ENCODE data around the gene IL12RB2.

IL12RB2 gene

DNA sequence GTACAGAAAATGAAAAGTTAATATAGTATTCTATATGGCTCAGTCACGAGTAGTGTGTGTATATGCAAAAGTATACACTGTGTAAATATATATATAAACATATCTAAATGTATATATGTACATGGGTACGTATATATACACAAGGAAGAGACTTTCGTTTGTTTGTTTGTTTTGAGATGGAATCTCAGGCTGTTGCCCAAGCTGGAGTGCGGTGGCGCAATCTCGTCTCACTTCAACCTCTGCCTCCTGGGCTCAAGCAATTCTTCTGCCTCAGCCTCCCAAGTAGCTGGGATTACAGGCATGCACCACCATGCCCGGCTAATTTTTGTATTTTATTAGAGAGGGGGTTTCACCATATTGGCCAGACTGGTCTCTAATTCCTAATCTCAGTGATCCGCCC lies 16.4 kb downstream of the IL12RB2 start:
- H3K4me1 ChIP-seq (ENCODE audit: insufficient read depth, insufficient read length) = no peaks in the 10 kb centered on the region
- TF ChIP-seq YY1 (IDR thresholded peaks at IDR 0.05; ENCODE audit: insufficient read depth, insufficient read length) (no peak), SUZ12 (IDR thresholded peaks at IDR 0.05; ENCODE audit: extremely low read depth, insufficient read depth, insufficient read length) (no peak), ZNF274 (IDR thresholded peaks at IDR 0.05; ENCODE audit: low read depth, low read length) (no peak)
- DNase-seq (ENCODE audit: low read depth, low spot score) = no peak
- no peak overlapping the region for H3K9ac ChIP-seq (ENCODE audit: insufficient read length, low read depth)
- no peaks in the 10 kb centered on the region for H3K27me3 ChIP-seq (ENCODE audit: insufficient read depth, insufficient read length)
- no peaks in the 10 kb centered on the region for H3K36me3 ChIP-seq (ENCODE audit: insufficient read depth, insufficient read length, low read length)
- no peak overlapping the region for H3K4me3 ChIP-seq (ENCODE audit: insufficient read length, low read depth)
- no peaks in the 10 kb centered on the region for H3K9me3 ChIP-seq (ENCODE audit: insufficient read depth, low read length)

DNA sequence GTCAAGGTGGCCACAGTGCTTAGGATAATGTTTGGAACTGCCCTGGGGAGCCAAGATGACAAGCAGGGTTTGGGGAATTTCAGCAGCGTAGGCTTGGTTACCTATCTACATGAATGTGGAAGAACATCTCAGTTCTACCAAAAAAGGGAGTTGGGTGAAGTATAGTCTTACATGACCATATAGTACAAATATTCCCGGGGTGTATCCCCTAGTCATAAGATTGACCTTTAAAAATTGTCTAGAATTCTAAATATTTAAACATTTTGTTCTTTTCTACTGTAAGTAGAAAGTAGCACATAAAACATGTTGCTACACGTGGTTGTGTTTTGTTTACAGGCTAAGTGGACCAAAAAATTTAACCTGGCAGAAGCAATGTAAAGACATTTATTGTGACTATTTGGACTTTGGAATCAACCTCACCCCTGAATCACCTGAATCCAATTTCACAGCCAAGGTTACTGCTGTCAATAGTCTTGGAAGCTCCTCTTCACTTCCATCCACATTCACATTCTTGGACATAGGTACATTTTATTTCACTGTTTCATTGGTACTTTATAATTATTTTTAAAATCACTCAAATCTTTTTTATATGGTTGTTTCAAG lies 20.3 kb downstream of the IL12RB2 start:
- Histone ChIP-seq H3K36me3 (ENCODE audit: insufficient read depth, insufficient read length, low read length) (no peaks in the 10 kb centered on the region), H3K9me3 (ENCODE audit: insufficient read depth, low read length) (no peaks in the 10 kb centered on the region), H3K9ac (ENCODE audit: insufficient read length, low read depth) (no peak overlapping the region), H3K27me3 (ENCODE audit: insufficient read depth, insufficient read length) (no peaks in the 10 kb centered on the region), H3K4me3 (ENCODE audit: insufficient read length, low read depth) (no peak overlapping the region), H3K4me1 (ENCODE audit: insufficient read depth, insufficient read length) (no peaks in the 10 kb centered on the region)
- no peak for DNase-seq (ENCODE audit: low read depth, low spot score)
- TF ChIP-seq SUZ12 (IDR thresholded peaks at IDR 0.05; ENCODE audit: extremely low read depth, insufficient read depth, insufficient read length) = no peak
- TF ChIP-seq YY1 (IDR thresholded peaks at IDR 0.05; ENCODE audit: insufficient read depth, insufficient read length) = no peak

DNA sequence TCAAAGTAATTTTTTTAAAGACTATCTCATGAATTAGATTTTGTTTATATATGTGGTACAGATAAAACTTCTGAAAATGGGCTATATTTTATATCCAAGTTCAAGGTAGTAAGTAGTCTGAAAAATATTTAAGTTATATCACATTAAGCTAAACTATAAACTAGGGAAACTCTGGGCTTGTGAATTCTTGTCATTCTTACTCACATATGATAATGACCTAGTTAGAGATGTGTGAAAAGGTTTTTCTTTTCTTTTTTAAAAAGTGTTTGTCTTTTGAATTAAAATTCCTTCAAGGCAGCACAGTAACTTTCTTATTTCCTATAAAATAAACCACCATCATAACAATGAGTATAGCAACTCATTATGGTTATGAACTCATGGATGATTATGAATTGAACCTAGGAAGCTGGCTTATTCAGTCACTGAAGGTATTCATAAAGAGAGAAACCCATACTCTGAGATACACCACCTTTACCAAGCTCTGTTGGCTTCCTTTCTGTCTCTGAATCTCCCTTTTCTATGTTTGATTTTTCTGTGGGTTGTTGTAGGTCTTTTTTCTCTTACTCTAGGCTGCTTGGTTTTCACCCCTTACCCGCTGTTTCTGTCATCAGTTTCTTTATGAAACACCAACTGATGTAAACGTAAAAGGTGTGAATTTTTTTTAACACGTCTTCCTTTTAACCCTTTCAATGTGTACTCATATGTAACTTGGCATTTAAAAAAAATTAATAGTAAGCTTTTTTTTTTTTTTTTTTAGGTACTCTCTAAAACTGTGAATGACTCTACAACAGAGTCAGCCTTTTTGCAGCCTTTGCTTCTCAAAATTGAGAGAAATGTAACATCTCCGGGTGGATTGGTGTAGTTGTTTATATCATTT lies 25.2 kb downstream of the IL12RB2 start:
- Histone ChIP-seq H3K27me3 (ENCODE audit: insufficient read depth, insufficient read length) (no peaks in the 10 kb centered on the region), H3K9me3 (ENCODE audit: insufficient read depth, low read length) (no peaks in the 10 kb centered on the region), H3K36me3 (ENCODE audit: insufficient read depth, insufficient read length, low read length) (no peaks in the 10 kb centered on the region), H3K4me1 (ENCODE audit: insufficient read depth, insufficient read length) (peaks cover 3% of the 10 kb centered on the region), H3K9ac (ENCODE audit: insufficient read length, low read depth) (no peak overlapping the region), H3K4me3 (ENCODE audit: insufficient read length, low read depth) (no peak overlapping the region)
- DNase-seq (ENCODE audit: low read depth, low spot score) = no peak
- TF ChIP-seq ZNF274 (IDR thresholded peaks at IDR 0.05; ENCODE audit: low read depth, low read length) (no peak), YY1 (IDR thresholded peaks at IDR 0.05; ENCODE audit: insufficient read depth, insufficient read length) (no peak), SUZ12 (IDR thresholded peaks at IDR 0.05; ENCODE audit: extremely low read depth, insufficient read depth, insufficient read length) (no peak)

DNA sequence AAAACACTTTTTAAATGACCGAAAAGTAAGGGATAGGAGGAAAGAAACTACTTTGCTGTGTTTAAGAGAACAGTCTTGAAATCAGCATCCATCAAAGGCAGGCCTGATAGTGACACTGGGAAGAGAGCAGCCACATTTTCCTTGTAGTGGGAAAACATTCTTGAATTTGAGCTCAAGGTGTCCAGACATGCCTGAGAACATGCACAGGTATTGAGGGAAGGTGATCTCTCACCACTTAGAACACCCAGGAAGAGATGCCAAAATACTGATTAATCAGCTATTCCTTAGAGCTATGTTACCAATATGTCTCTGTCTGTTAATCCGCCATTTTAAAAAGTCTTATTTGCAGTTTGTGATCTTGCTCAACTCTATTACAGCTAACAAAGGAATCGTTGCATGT lies 25.9 kb downstream of the IL12RB2 start:
- H3K4me1 ChIP-seq (ENCODE audit: insufficient read depth, insufficient read length) = peaks cover 3% of the 10 kb centered on the region
- no peak for DNase-seq (ENCODE audit: low read depth, low spot score)
- TF ChIP-seq ZNF274 (IDR thresholded peaks at IDR 0.05; ENCODE audit: low read depth, low read length) (no peak), SUZ12 (IDR thresholded peaks at IDR 0.05; ENCODE audit: extremely low read depth, insufficient read depth, insufficient read length) (no peak), YY1 (IDR thresholded peaks at IDR 0.05; ENCODE audit: insufficient read depth, insufficient read length) (no peak)

DNA sequence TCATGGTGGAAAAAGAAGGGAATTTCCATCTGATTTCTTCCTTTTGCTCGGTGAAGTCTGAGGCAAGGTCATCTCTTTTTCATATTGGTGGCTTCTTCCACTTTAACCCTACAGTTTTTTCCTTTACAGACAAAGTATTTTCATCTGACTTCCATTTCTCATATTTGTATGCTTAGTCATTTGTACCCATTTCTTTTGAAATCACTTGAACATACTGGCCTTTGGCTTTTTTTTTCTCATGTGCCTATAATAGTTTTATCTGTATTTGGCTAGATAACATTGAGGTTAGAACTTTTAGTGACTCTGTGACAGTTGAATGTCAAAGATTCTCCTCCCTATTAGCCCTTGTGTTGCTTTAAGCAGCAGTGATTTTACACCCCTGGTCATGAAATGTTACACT lies 27.7 kb downstream of the IL12RB2 start:
- TF ChIP-seq ZNF274 (IDR thresholded peaks at IDR 0.05; ENCODE audit: low read depth, low read length) = no peak
- TF ChIP-seq YY1 (IDR thresholded peaks at IDR 0.05; ENCODE audit: insufficient read depth, insufficient read length) = no peak
- no peak for TF ChIP-seq SUZ12 (IDR thresholded peaks at IDR 0.05; ENCODE audit: extremely low read depth, insufficient read depth, insufficient read length)
- no peak for DNase-seq (ENCODE audit: low read depth, low spot score)
- Histone ChIP-seq H3K4me1 (ENCODE audit: insufficient read depth, insufficient read length) (peaks cover 5% of the 10 kb centered on the region), H3K27me3 (ENCODE audit: insufficient read depth, insufficient read length) (no peaks in the 10 kb centered on the region), H3K36me3 (ENCODE audit: insufficient read depth, insufficient read length, low read length) (no peaks in the 10 kb centered on the region), H3K9ac (ENCODE audit: insufficient read length, low read depth) (no peak overlapping the region), H3K4me3 (ENCODE audit: insufficient read length, low read depth) (no peak overlapping the region), H3K9me3 (ENCODE audit: insufficient read depth, low read length) (no peaks in the 10 kb centered on the region)

More for the DNA sequence above, 25.9 kb downstream of the IL12RB2 start:
- no peaks in the 10 kb centered on the region for H3K9me3 ChIP-seq (ENCODE audit: insufficient read depth, low read length)
- no peaks in the 10 kb centered on the region for H3K27me3 ChIP-seq (ENCODE audit: insufficient read depth, insufficient read length)
- H3K4me3 ChIP-seq (ENCODE audit: insufficient read length, low read depth) = no peak overlapping the region
- H3K9ac ChIP-seq (ENCODE audit: insufficient read length, low read depth) = no peak overlapping the region
- no peaks in the 10 kb centered on the region for H3K36me3 ChIP-seq (ENCODE audit: insufficient read depth, insufficient read length, low read length)

DNA sequence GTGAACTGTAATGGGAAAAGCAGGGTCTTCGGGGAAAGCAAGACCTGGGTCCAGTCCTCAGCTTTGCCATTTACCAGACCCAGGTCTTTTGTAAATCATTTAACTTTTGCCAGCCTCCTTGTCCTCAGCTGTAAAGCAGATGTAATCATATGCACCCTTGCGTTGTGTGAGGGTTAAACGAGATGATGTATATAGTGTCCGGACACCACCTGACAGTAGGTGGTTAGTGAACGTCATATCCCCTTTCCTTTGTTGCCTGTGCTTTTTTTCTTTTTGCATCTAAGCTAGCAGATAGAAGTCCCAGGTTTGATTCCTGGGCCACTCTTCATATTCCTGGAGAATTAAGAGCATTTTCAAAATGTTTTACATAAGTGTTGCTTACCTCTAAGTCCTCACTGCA lies 28.5 kb downstream of the IL12RB2 start:
- no peak overlapping the region for H3K9ac ChIP-seq (ENCODE audit: insufficient read length, low read depth)
- no peak for DNase-seq (ENCODE audit: low read depth, low spot score)
- H3K36me3 ChIP-seq (ENCODE audit: insufficient read depth, insufficient read length, low read length) = no peaks in the 10 kb centered on the region
- no peaks in the 10 kb centered on the region for H3K9me3 ChIP-seq (ENCODE audit: insufficient read depth, low read length)
- TF ChIP-seq SUZ12 (IDR thresholded peaks at IDR 0.05; ENCODE audit: extremely low read depth, insufficient read depth, insufficient read length) (no peak), YY1 (IDR thresholded peaks at IDR 0.05; ENCODE audit: insufficient read depth, insufficient read length) (no peak), ZNF274 (IDR thresholded peaks at IDR 0.05; ENCODE audit: low read depth, low read length) (no peak)
- H3K4me3 ChIP-seq (ENCODE audit: insufficient read length, low read depth) = no peak overlapping the region
- H3K4me1 ChIP-seq (ENCODE audit: insufficient read depth, insufficient read length) = peaks cover 5% of the 10 kb centered on the region
- H3K27me3 ChIP-seq (ENCODE audit: insufficient read depth, insufficient read length) = no peaks in the 10 kb centered on the region

DNA sequence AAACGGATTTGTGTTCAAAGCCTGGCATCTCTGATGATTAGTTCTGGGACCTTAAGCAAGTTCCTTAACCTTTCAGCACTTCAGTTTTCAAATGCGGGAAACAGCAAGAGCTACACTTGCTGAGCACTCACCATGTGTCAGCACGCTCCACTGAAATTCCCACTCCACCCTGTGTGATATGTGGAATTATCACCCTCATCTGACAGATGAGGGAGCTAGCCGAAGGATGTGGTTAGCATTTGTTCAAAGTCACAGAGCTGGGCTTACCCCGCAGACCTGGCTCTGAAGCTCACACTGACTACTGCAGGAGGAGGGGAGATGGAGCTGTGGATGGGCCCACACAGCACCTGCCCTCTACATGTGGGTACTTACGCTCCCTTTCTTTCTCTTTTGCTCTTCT lies 29.1 kb downstream of the IL12RB2 start:
- no peak for DNase-seq (ENCODE audit: low read depth, low spot score)
- Histone ChIP-seq H3K9me3 (ENCODE audit: insufficient read depth, low read length) (no peaks in the 10 kb centered on the region), H3K9ac (ENCODE audit: insufficient read length, low read depth) (no peak overlapping the region), H3K4me1 (ENCODE audit: insufficient read depth, insufficient read length) (peaks cover 5% of the 10 kb centered on the region), H3K4me3 (ENCODE audit: insufficient read length, low read depth) (no peak overlapping the region), H3K36me3 (ENCODE audit: insufficient read depth, insufficient read length, low read length) (no peaks in the 10 kb centered on the region), H3K27me3 (ENCODE audit: insufficient read depth, insufficient read length) (no peaks in the 10 kb centered on the region)
- TF ChIP-seq YY1 (IDR thresholded peaks at IDR 0.05; ENCODE audit: insufficient read depth, insufficient read length) = no peak
- TF ChIP-seq SUZ12 (IDR thresholded peaks at IDR 0.05; ENCODE audit: extremely low read depth, insufficient read depth, insufficient read length) = no peak
- TF ChIP-seq ZNF274 (IDR thresholded peaks at IDR 0.05; ENCODE audit: low read depth, low read length) = no peak

All from NT2/D1 (cell line).